ENCODE data around the gene CAMKMT.

DNA sequence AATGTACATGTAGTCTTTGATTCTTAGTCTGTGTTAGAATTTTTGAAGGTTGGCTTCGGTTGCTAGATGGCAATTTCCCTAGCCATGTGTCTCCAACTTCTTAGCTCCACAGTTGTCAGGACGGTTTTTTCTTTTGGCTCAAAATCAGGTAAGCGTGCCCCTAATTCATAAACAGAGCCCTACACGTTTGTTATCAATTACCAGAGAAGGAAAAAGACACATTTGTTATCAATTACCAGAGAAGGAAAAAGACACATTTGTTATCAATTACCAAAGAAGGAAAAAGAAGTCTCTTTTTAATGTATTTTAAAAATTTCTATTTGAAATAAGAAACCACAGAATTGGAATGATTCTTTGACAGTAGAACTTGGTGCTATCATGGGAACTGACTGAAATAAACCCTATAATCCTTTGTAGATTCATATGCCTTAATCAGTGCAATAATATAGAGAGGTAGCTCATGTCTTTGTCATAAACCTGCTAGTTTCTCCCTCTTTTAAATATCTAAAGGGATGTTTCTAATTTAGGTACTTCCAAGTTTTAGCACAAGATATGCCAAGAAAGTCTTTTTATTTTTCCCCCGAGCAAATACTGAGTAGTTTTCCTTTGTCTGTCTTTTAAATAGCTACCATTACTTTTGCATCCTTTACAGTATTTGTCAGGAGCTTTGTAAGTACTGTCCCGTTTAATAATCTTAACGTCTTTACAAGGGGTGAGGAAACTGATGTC lies 35.9 kb downstream of the CAMKMT start:
- TF ChIP-seq, protein P1, sequence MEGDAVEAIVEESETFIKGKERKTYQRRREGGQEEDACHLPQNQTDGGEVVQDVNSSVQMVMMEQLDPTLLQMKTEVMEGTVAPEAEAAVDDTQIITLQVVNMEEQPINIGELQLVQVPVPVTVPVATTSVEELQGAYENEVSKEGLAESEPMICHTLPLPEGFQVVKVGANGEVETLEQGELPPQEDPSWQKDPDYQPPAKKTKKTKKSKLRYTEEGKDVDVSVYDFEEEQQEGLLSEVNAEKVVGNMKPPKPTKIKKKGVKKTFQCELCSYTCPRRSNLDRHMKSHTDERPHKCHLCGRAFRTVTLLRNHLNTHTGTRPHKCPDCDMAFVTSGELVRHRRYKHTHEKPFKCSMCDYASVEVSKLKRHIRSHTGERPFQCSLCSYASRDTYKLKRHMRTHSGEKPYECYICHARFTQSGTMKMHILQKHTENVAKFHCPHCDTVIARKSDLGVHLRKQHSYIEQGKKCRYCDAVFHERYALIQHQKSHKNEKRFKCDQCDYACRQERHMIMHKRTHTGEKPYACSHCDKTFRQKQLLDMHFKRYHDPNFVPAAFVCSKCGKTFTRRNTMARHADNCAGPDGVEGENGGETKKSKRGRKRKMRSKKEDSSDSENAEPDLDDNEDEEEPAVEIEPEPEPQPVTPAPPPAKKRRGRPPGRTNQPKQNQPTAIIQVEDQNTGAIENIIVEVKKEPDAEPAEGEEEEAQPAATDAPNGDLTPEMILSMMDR (IDR thresholded peaks at IDR 0.05), result no peak
- TF ChIP-seq POLR2AphosphoS5 (IDR thresholded peaks at IDR 0.05) (no peak), POLR2A (IDR thresholded peaks at IDR 0.05) (no peak)
